Measurements from ENCODE around the gene ANP32D.
"Not testable (repeated sequence)": the region's sequence is repeated elsewhere in the genome, so short reads cannot be mapped to it uniquely, and the experiment has no call there.

ANP32D gene

GRCh38 chr12:48472259-48472658 lies at the start of gene ANP32D:
TSS of gene ANP32D (plus strand) at chr12:48472559. CDS start at chr12:48472665, 106 bp downstream.
- no peak for DNase-seq (ENCODE audit: low read depth in 4 of 4, low spot score in 1 of 4)

GRCh38 chr12:48423171-48423570 lies 49.2 kb upstream of the ANP32D start:
- DNase-seq (ENCODE audit: low read depth in 4 of 4, low spot score in 1 of 4) = no peak

- DNase-seq (ENCODE audit: low read depth in 4 of 4, low spot score in 1 of 4) = no peak
Measured at GRCh38 chr12:48424644-48425043, 47.7 kb upstream of the ANP32D start.

GRCh38 chr12:48434016-48434415 lies 38.3 kb upstream of the ANP32D start:
- DNase-seq (ENCODE audit: low read depth in 4 of 4, low spot score in 1 of 4) = not testable (repeated sequence)

- no peak for DNase-seq (ENCODE audit: low read depth in 4 of 4, low spot score in 1 of 4)
Measured at GRCh38 chr12:48441069-48441468, 31.3 kb upstream of the ANP32D start.

- DNase-seq (ENCODE audit: low read depth in 4 of 4, low spot score in 1 of 4) = no peak
Measured at GRCh38 chr12:48442179-48442847, 30.0 kb upstream of the ANP32D start.

- DNase-seq (ENCODE audit: low read depth in 4 of 4, low spot score in 1 of 4) = no peak
Measured at GRCh38 chr12:48445538-48445937, 26.8 kb upstream of the ANP32D start.

- no peak for DNase-seq (ENCODE audit: low read depth in 4 of 4, low spot score in 1 of 4)
Measured at GRCh38 chr12:48446161-48446776, 26.1 kb upstream of the ANP32D start.

- DNase-seq (ENCODE audit: low read depth in 4 of 4, low spot score in 1 of 4) = no peak
Measured at GRCh38 chr12:48447755-48448154, 24.6 kb upstream of the ANP32D start.

- DNase-seq (ENCODE audit: low read depth in 4 of 4, low spot score in 1 of 4) = no peak
Measured at GRCh38 chr12:48451372-48451771, 21.0 kb upstream of the ANP32D start.

- DNase-seq (ENCODE audit: low read depth in 4 of 4, low spot score in 1 of 4) = not testable (repeated sequence)
Measured at GRCh38 chr12:48452961-48453360, 19.4 kb upstream of the ANP32D start.

GRCh38 chr12:48454667-48455066 lies 17.7 kb upstream of the ANP32D start:
- no peak for DNase-seq (ENCODE audit: low read depth in 4 of 4, low spot score in 1 of 4)

- no peak for DNase-seq (ENCODE audit: low read depth in 4 of 4, low spot score in 1 of 4)
Measured at GRCh38 chr12:48455116-48455515, 17.2 kb upstream of the ANP32D start.

GRCh38 chr12:48459259-48459658 lies 13.1 kb upstream of the ANP32D start:
- no peak for DNase-seq (ENCODE audit: low read depth in 4 of 4, low spot score in 1 of 4)

GRCh38 chr12:48469027-48469426 lies 3.3 kb upstream of the ANP32D start:
- not testable (repeated sequence) for DNase-seq (ENCODE audit: low read depth in 4 of 4, low spot score in 1 of 4)

GRCh38 chr12:48473061-48473460 lies 702 bp downstream of the ANP32D start:
- DNase-seq (ENCODE audit: low read depth in 4 of 4, low spot score in 1 of 4) = no peak

GRCh38 chr12:48474497-48474896 lies 2.1 kb downstream of the ANP32D start:
- not testable (repeated sequence) for DNase-seq (ENCODE audit: low read depth in 4 of 4, low spot score in 1 of 4)

GRCh38 chr12:48482198-48482597 lies 9.8 kb downstream of the ANP32D start, which contains the start of gene C12orf54:
TSS of gene C12orf54 (plus strand) at chr12:48482498. CDS start at chr12:48483297, 799 bp downstream.
- DNase-seq (ENCODE audit: low read depth in 4 of 4, low spot score in 1 of 4) = no peak

GRCh38 chr12:48482930-48483329 lies 10.6 kb downstream of the ANP32D start:
- no peak for DNase-seq (ENCODE audit: low read depth in 4 of 4, low spot score in 1 of 4)

GRCh38 chr12:48486261-48486660 lies 13.9 kb downstream of the ANP32D start:
- no peak for DNase-seq (ENCODE audit: low read depth in 4 of 4, low spot score in 1 of 4)

GRCh38 chr12:48486679-48487078 lies 14.3 kb downstream of the ANP32D start:
- DNase-seq (ENCODE audit: low read depth in 4 of 4, low spot score in 1 of 4) = no peak

GRCh38 chr12:48489012-48489411 lies 16.7 kb downstream of the ANP32D start:
- DNase-seq (ENCODE audit: low read depth in 4 of 4, low spot score in 1 of 4) = no peak

- not testable (repeated sequence) for DNase-seq (ENCODE audit: low read depth in 4 of 4, low spot score in 1 of 4)
Measured at GRCh38 chr12:48489456-48489855, 17.1 kb downstream of the ANP32D start.
